Cardiac muscle cell (in vitro differentiated cells and primary cell): ENCODE results near the gene FGF14. TPM values are rescaled to one million over a fixed set of nuclear protein-coding genes. Genes with fewer than 3 reads are reported as not detected.

Experiments
- DNase-seq, 2 donors: peaks; one replicate each; pipeline versions ENCODE4 v3.0.0 to v3.0.0-alpha.2; 2010 to 2017; ENCODE audit warnings: low read depth in 1 of 2, low spot score in 1 of 2
- H3K27ac ChIP-seq: fragments of 200-600 bp; sonication (generic); 2 replicates; pipeline ENCODE4 v1.5.1; 2016
- H3K27me3 ChIP-seq: fragments of 200-600 bp; sonication (generic); 2 replicates; pipeline ENCODE4 v1.6.0; 2016; ENCODE audit warnings: control low read depth
- H3K36me3 ChIP-seq: fragments of 200-600 bp; sonication (generic); 2 replicates; pipeline ENCODE4 v1.5.1; 2016; ENCODE audit warnings: control low read depth
- H3K4me1 ChIP-seq: fragments of 200-600 bp; sonication (generic); 2 replicates; pipeline ENCODE4 v1.8.1; 2017; ENCODE audit warnings: low read depth, mild to moderate bottlenecking, mixed run types
- H3K4me3 ChIP-seq: fragments of 200-600 bp; sonication (generic); 2 replicates; pipeline ENCODE4 v1.5.1; 2016; ENCODE audit warnings: mild to moderate bottlenecking
- H3K9me3 ChIP-seq: fragments of 200-600 bp; sonication (generic); 2 replicates; pipeline ENCODE4 v1.5.1; 2017; ENCODE audit warnings: low read depth, mild to moderate bottlenecking, control low read depth
- polyA plus RNA-seq: library from polyadenylated mRNA; unstranded; fragments of >200 nt; fragmentation: Nextera tagmentation; extraction: Ambion mirVana; gene quantifications from 2 replicates; pipeline ENCODE4 v1.2.1, GENCODE V29; 2016
- total RNA-seq: library from RNA; depleted of rRNA; stranded (reverse); fragments of >200 nt; gene quantifications from 2 replicates; pipeline ENCODE4 v1.2.3, GENCODE V29; 2016
- TF ChIP-seq, protein P1 (sequence below): IDR thresholded peaks from 2 replicates; pipeline ENCODE4 v1.5.1; 2012; ENCODE audit warnings: low read depth, mild to moderate bottlenecking, low read length

FGF14 gene
- total and polyA plus RNA-seq, 2 experiments from 2014 or later, result not detected

- Histone ChIP-seq H3K9me3 (no peaks in the 10 kb centered on the region), H3K27me3 (no peaks in the 10 kb centered on the region), H3K4me3 (no peak overlapping the region), H3K4me1 (no peaks in the 10 kb centered on the region), H3K36me3 (no peaks in the 10 kb centered on the region), H3K27ac (no peak overlapping the region)
- TF ChIP-seq, protein P1, sequence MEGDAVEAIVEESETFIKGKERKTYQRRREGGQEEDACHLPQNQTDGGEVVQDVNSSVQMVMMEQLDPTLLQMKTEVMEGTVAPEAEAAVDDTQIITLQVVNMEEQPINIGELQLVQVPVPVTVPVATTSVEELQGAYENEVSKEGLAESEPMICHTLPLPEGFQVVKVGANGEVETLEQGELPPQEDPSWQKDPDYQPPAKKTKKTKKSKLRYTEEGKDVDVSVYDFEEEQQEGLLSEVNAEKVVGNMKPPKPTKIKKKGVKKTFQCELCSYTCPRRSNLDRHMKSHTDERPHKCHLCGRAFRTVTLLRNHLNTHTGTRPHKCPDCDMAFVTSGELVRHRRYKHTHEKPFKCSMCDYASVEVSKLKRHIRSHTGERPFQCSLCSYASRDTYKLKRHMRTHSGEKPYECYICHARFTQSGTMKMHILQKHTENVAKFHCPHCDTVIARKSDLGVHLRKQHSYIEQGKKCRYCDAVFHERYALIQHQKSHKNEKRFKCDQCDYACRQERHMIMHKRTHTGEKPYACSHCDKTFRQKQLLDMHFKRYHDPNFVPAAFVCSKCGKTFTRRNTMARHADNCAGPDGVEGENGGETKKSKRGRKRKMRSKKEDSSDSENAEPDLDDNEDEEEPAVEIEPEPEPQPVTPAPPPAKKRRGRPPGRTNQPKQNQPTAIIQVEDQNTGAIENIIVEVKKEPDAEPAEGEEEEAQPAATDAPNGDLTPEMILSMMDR, result no peak
- peak in 1 of 2 donors; percentile 3 for DNase-seq
Measured at GRCh38 chr13:101875717-101876393, 526.0 kb downstream of the FGF14 start.

- H3K27ac ChIP-seq, result no peak overlapping the region
- no peaks in the 10 kb centered on the region for H3K4me1 ChIP-seq
- no peak for DNase-seq
- H3K4me3 ChIP-seq, result no peak overlapping the region
- no peaks in the 10 kb centered on the region for H3K9me3 ChIP-seq
- H3K36me3 ChIP-seq, result no peaks in the 10 kb centered on the region
- no peaks in the 10 kb centered on the region for H3K27me3 ChIP-seq
- TF ChIP-seq, protein P1, result no peak
Measured at GRCh38 chr13:101875091-101875490, 526.8 kb downstream of the FGF14 start.

GRCh38 chr13:101869553-101869952 lies 532.3 kb downstream of the FGF14 start:
- TF ChIP-seq, protein P1, result no peak
- no peak for DNase-seq
- Histone ChIP-seq H3K9me3 (no peaks in the 10 kb centered on the region), H3K27ac (no peak overlapping the region), H3K4me1 (peaks cover 20% of the 10 kb centered on the region), H3K27me3 (no peaks in the 10 kb centered on the region), H3K4me3 (no peak overlapping the region), H3K36me3 (no peaks in the 10 kb centered on the region)

DNA sequence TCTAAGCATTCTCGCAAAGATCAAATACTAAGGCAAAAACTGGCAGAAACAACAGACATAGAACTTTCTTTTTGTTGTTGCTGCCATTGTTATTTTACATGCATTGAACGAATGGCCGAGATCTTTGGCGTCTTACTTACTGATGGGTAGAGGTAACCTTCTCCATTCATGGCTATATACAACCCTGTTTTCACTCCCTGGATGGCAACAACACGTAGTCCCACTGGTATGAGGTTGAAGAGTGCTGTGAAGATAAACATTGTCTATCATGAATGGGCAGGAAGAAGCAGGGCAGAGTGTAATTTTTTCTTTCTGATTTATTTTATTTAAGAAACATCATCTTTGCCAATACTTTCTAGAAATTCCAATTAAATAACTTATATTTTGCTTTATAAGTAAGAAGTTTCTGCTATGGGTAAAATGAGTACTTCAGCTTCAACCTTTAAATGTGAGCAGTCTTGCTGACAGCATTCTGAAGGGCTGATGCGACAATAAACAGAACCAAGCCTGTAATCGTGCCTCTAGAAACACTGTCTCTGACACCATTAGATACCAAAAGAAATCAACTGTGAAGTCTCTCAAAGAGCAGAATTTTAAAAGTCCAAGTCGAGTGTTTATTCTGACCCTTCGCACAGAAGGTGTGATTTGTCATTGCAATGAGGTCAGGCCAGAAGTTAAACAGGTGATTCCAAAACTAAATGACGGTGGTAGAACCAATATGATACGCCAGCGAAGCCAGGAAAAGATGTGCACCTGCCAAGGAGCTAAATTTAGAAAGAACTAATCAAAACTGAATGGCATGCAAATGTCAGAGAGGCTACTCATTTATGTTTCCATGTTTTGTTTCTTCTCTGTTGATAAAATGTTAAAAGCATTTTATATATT lies 533.0 kb downstream of the FGF14 start:
- Histone ChIP-seq H3K4me3 (no peak overlapping the region), H3K4me1 (peaks cover 20% of the 10 kb centered on the region), H3K9me3 (no peaks in the 10 kb centered on the region), H3K36me3 (no peaks in the 10 kb centered on the region), H3K27ac (no peak overlapping the region), H3K27me3 (no peaks in the 10 kb centered on the region)
- peak in 1 of 2 donors; percentile 47 for DNase-seq
- TF ChIP-seq, protein P1, result no peak

- Histone ChIP-seq H3K9me3 (no peaks in the 10 kb centered on the region), H3K27me3 (no peaks in the 10 kb centered on the region), H3K4me3 (no peak overlapping the region), H3K36me3 (no peaks in the 10 kb centered on the region), H3K27ac (no peak overlapping the region), H3K4me1 (peaks cover 20% of the 10 kb centered on the region)
- TF ChIP-seq, protein P1, result no peak
- DNase-seq, result no peak
Measured at GRCh38 chr13:101866889-101867581, 534.8 kb downstream of the FGF14 start.
